ENCODE data around the gene ABCC10. TPM values are rescaled to one million over a fixed set of nuclear protein-coding genes. Genes with fewer than 3 reads are reported as not detected.

The ABCC10 gene
- total RNA-seq, 1 experiment from 2014 or later, result 31.8 TPM

- no peaks in the 10 kb centered on the region for H3K9me3 Mint-ChIP-seq
These were observed 30.8 kb upstream of the ABCC10 start for GRCh38 chr6:43396408-43397149.

More at GRCh38 chr6:43396408-43397149, 30.8 kb upstream of the ABCC10 start:
- Histone ChIP-seq H4K8ac (replicated peaks; ENCODE audit: insufficient read length, low read depth, low read length) (no peak overlapping the region), H3K9me3 (ENCODE audit: control insufficient read depth, low read depth, low read length) (no peaks in the 10 kb centered on the region), H2AK5ac (ENCODE audit: insufficient read length, low read length) (no peak overlapping the region), H2AFZ (ENCODE audit: low read length) (no peak overlapping the region), H2BK12ac (ENCODE audit: insufficient read length, low read depth, low read length) (no peak overlapping the region), H3T11ph (ENCODE audit: low read length) (no peak overlapping the region), H3K27ac (ENCODE audit: insufficient read length, low read depth, low read length) (no peak overlapping the region), H4K91ac (ENCODE audit: insufficient read length, low read depth, low read length) (no peak overlapping the region), H3K9ac (ENCODE audit: extremely low read depth, insufficient read length, low read length) (no peak overlapping the region), H2BK120ac (ENCODE audit: low read depth, low read length, poor library complexity, severe bottlenecking) (no peak overlapping the region), H3K23ac (ENCODE audit: insufficient read length, low read depth, low read length) (no peak overlapping the region), H3K4me2 (ENCODE audit: insufficient read depth, insufficient read length, low read length) (no peak overlapping the region), H3K18ac (ENCODE audit: insufficient read length, low read depth, low read length) (no peak overlapping the region), H3K79me1 (ENCODE audit: insufficient read depth, low read depth, low read length, poor library complexity, severe bottlenecking) (no peaks in the 10 kb centered on the region), H2BK15ac (ENCODE audit: low read depth, low read length) (no peak overlapping the region), H4K5ac (ENCODE audit: insufficient read length, low read depth, low read length) (no peak overlapping the region), H2BK5ac (ENCODE audit: insufficient read length, low read length) (no peak overlapping the region), H3K14ac (ENCODE audit: insufficient read depth, low read length) (no peak overlapping the region), H3K56ac (ENCODE audit: insufficient read length, low read depth, low read length) (no peak overlapping the region), H3K27me3 (ENCODE audit: insufficient read depth, low read length) (no peaks in the 10 kb centered on the region), H3K4me1 (ENCODE audit: insufficient read depth, low read length) (no peaks in the 10 kb centered on the region; the same call in 1 of the 2 replicates), H4K20me1 (ENCODE audit: control insufficient read depth, insufficient read depth, insufficient read length) (no peaks in the 10 kb centered on the region), H3K23me2 (ENCODE audit: insufficient read length, low read depth, low read length, poor library complexity, severe bottlenecking) (no peaks in the 10 kb centered on the region), H2BK20ac (ENCODE audit: low read depth, low read length, poor library complexity, severe bottlenecking) (no peak overlapping the region), H3K4ac (ENCODE audit: low read depth, low read length) (no peak overlapping the region), H3K79me2 (ENCODE audit: insufficient read depth, low read length) (no peaks in the 10 kb centered on the region)
- DNase-seq, result no peak
- Mint-ChIP-seq H3K4me1 (peaks cover 15 to 22% of the 10 kb centered on the region in 2 experiments), H3K4me3 (no peak overlapping the region), H3K27ac (peak overlapping the region in 2 of 3 experiments; percentile 33 to 84; a peak in 4 of 7 replicates), H3K36me3 (ENCODE audit: insufficient read depth in 1 of 3, low read depth in 3 of 3) (no peaks in the 10 kb centered on the region), H3K27me3 (ENCODE audit: low read depth) (peaks cover 6% of the 10 kb centered on the region)
- WGBS (ENCODE audit: extremely low coverage, insufficient read length, low lambda C conversion rate), result no CpG with 5 or more reads among the region's 6 CpGs
- TF ChIP-seq CTCF (conservative IDR thresholded peaks at IDR 0.05), result no peak
